Measurements from ENCODE around the gene CLCN2. TPM values are rescaled to one million over a fixed set of nuclear protein-coding genes. Genes with fewer than 3 reads are reported as not detected.
A peak's percentile ranks its signal among the peaks of the same experiment; 100 is the strongest.

CLCN2 gene
- total RNA-seq, 1 donor from 2014 or later: 9.0 TPM

GRCh38 chr3:184354754-184355153 lies 6.7 kb downstream of the CLCN2 start:
- Histone ChIP-seq H3K9me3 (ENCODE audit: insufficient read depth, low read depth, low read length) (no peaks in the 10 kb centered on the region), H2AFZ (ENCODE audit: low read depth, low read length) (no peak overlapping the region), H3K27me3 (ENCODE audit: insufficient read depth, low read length) (no peaks in the 10 kb centered on the region), H3K4me2 (ENCODE audit: low read length) (no peak overlapping the region), H3K27ac (ENCODE audit: low read depth, low read length) (no peak overlapping the region), H3K36me3 (ENCODE audit: insufficient read depth, low read length) (no peaks in the 10 kb centered on the region), H3K79me2 (ENCODE audit: insufficient read depth, low read length) (no peaks in the 10 kb centered on the region), H4K20me1 (ENCODE audit: insufficient read depth, low read length) (peaks cover 18% of the 10 kb centered on the region), H3K4me1 (ENCODE audit: insufficient read depth, low read length) (peaks cover 3% of the 10 kb centered on the region), H3K9ac (ENCODE audit: low read length) (no peak overlapping the region), H3K4me3 (ENCODE audit: insufficient read depth, low read depth, low read length) (no peak overlapping the region)
- Mint-ChIP-seq H3K9me3 (ENCODE audit: unreplicated experiment) (no peaks in the 10 kb centered on the region), H3K4me1 (ENCODE audit: low read depth, unreplicated experiment) (peaks cover 18% of the 10 kb centered on the region), H3K4me3 (ENCODE audit: unreplicated experiment) (no peak overlapping the region), H3K36me3 (ENCODE audit: low read depth, unreplicated experiment) (peaks cover 16% of the 10 kb centered on the region), H3K27ac (ENCODE audit: unreplicated experiment) (no peak overlapping the region), H3K27me3 (ENCODE audit: low read depth, unreplicated experiment) (no peaks in the 10 kb centered on the region)
- no peak for DNase-seq (ENCODE audit: low read depth)
- FAIRE-seq: no peak
- TF ChIP-seq CTCF (IDR thresholded peaks at IDR 0.05; ENCODE audit: insufficient read depth, low read depth, low read length) (no peak), EZH2 (IDR thresholded peaks at IDR 0.05; ENCODE audit: insufficient read depth, low read length) (no peak)

GRCh38 chr3:184354121-184354728 lies 7.2 kb downstream of the CLCN2 start:
- H3K36me3 Mint-ChIP-seq (ENCODE audit: low read depth, unreplicated experiment): peaks cover 16% of the 10 kb centered on the region
- DNase-seq (ENCODE audit: low read depth): no peak

More at GRCh38 chr3:184354121-184354728, 7.2 kb downstream of the CLCN2 start:
- no peaks in the 10 kb centered on the region for H3K79me2 ChIP-seq (ENCODE audit: insufficient read depth, low read length)
- no peak overlapping the region for H2AFZ ChIP-seq (ENCODE audit: low read depth, low read length)
- Mint-ChIP-seq H3K27ac (ENCODE audit: unreplicated experiment) (no peak overlapping the region), H3K9me3 (ENCODE audit: unreplicated experiment) (no peaks in the 10 kb centered on the region), H3K4me1 (ENCODE audit: low read depth, unreplicated experiment) (peaks cover 18% of the 10 kb centered on the region), H3K27me3 (ENCODE audit: low read depth, unreplicated experiment) (no peaks in the 10 kb centered on the region), H3K4me3 (ENCODE audit: unreplicated experiment) (no peak overlapping the region)
- H3K9me3 ChIP-seq (ENCODE audit: insufficient read depth, low read depth, low read length): no peaks in the 10 kb centered on the region
- TF ChIP-seq EZH2 (IDR thresholded peaks at IDR 0.05; ENCODE audit: insufficient read depth, low read length) (no peak), CTCF (IDR thresholded peaks at IDR 0.05; ENCODE audit: insufficient read depth, low read depth, low read length) (peak; percentile 52)
- H3K9ac ChIP-seq (ENCODE audit: low read length): no peak overlapping the region
- H3K4me3 ChIP-seq (ENCODE audit: insufficient read depth, low read depth, low read length): no peak overlapping the region
- FAIRE-seq: no peak
- no peak overlapping the region for H3K4me2 ChIP-seq (ENCODE audit: low read length)
- peaks cover 18% of the 10 kb centered on the region for H4K20me1 ChIP-seq (ENCODE audit: insufficient read depth, low read length)
- no peaks in the 10 kb centered on the region for H3K27me3 ChIP-seq (ENCODE audit: insufficient read depth, low read length)
- H3K36me3 ChIP-seq (ENCODE audit: insufficient read depth, low read length): no peaks in the 10 kb centered on the region
- no peak overlapping the region for H3K27ac ChIP-seq (ENCODE audit: low read depth, low read length)
- H3K4me1 ChIP-seq (ENCODE audit: insufficient read depth, low read length): peaks cover 3% of the 10 kb centered on the region

Data from astrocyte (in vitro differentiated cells and primary cell).